Fibroblast of skin of left quadriceps (primary cell): ENCODE measurements around the gene PITX3.

Experiments
- DNase-seq, 2 experiments: peaks; one replicate each; pipeline ENCODE4 v3.0.0-alpha.2; 2013; ENCODE audit warnings: low read depth in 2 of 2

Gene PITX3

GRCh38 chr10:102241444-102242117, at the start of gene PITX3:
TSS of gene PITX3 (minus strand) at chr10:102241512. CDS start at chr10:102232080, 9,432 bp downstream.
- DNase-seq, result peak; percentile 78

- DNase-seq, result no peak
Observed at GRCh38 chr10:102289840-102290239, 48.5 kb upstream of the PITX3 start.

DNA sequence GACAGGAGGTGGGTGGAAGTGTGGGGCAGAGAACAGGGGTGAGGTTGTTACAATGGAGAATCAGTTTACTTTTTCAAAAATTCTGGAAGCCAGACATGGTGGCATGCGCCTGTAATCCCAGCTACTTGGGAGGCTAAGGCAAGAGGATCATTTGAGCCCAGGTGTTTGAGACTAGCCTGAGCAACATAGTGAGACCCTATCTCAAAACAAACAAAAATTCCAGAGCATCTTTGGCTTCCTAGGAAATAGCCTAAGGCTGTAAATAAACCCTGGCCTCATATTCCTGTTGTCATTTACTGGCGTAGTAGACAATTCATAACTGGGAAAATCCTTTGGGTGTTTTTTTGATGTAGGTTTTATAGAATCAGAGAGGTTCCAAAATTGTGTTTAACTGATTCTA, 48.0 kb upstream of the PITX3 start:
- DNase-seq, result no peak

DNA sequence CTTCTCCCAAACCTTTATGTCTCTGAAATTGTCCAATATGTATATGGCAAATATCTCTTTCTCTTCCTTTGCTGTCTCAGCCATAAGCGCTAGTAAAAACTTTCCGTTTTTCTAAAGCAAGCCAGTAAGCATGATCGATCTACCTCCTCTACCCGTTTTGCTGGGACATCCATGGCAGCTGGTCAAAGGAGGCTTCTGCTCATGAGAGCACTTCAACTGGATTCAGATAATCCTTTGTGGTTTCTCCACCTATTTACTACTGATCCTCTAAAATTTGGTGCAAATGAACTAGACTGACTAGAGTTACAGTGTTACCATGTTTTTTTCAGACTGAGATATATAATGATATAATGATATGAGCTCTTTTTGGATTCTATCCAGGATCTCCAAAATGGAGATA, 46.7 kb upstream of the PITX3 start:
- no peak for DNase-seq

DNA sequence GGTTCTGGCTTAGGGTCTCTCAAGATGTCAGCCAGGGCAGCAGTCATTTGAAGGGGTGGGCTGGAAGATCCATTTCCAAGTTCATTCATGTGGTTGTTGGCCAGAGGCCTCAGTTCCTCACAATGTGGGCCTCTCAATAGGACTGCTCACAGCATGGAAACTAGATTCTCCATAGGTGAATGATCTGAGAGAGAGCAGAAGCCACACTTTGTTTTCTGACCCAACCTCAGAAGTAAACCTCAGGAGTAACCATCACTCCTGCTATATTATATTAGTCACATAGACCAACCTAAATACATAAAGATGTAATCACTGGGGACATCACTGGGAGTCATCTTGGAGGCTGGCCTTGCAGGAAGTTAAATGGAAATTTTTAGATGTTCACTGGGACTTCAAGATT, 46.2 kb upstream of the PITX3 start:
- DNase-seq, result no peak

GRCh38 chr10:102286216-102286615, 44.9 kb upstream of the PITX3 start:
- no peak for DNase-seq

- DNase-seq, result no peak
Observed at GRCh38 chr10:102285133-102285532, 43.8 kb upstream of the PITX3 start.

DNA sequence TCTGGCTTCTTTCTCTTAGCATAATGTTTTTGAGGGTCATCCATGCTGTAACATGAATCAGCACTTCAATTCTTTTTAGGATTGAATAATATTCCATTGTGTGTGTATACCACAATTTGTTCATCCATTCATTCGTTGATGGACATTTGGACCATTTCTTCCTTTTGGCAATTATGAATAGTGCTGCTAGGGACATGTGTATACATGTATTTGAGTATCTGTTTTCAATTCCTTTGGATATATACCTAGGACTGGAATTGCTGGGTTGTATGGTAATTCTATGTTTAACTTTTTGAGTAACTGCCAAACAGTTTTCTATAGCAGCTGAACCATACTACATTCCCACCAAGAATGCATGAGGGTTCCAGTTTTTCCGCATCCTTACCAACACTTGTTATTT, 43.2 kb upstream of the PITX3 start:
- no peak for DNase-seq

DNA sequence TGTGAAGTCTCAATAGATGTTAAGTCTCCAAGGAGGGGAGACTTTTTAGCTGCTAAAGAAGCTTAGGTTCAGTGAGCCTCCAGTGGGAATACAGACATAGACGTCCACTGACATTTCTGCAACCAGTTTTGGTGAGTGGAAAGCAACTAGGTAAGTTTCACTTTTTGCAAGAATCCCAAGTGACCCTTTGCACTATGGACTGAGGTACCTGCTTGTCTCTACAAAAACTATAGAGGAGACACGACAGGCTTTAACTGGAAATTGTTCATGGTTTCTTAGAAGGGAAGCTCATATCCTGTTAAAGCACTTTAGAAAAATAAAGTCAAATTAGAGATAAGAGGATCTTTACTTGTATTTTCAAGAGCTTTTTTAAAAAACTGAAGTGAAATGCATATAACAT, 42.6 kb upstream of the PITX3 start:
- no peak for DNase-seq

DNA sequence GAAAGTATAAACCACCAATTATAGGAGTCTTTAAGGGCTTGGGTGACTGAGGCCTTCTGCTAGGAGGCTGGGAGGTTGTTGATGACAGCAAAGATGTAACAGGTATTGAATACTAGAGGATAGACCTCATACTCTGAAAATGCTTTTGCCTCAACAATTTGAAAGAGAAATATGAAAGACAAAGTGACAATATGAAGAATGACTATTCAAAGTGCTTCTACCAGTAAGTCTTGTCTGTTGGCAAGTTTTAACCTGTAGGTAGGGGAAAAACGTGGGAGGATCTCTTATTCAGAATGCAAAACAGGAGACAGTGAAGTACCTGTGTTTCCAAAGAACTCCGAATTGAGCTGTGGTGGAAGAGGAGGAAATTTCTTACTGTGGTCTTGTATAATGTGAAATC, 42.2 kb upstream of the PITX3 start:
- DNase-seq, result no peak

DNA sequence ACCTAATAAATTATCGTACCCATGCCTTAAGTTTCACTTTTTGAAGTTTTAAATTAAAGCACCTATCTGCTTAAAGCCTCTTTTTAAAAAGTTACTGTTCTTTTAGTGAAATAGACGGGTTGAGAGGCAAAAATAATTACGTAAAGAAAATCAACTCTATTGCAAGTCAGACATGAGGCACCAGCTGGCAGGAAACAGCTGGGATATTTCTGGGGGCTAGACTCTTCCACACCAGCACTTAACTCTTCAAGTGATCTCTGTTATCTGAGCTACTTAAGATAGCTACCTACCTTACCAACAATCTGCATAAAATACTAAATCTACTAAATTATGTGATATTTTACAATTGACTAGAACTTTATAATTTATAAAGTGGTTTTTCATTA, 39.8 kb upstream of the PITX3 start:
- DNase-seq, result no peak

DNA sequence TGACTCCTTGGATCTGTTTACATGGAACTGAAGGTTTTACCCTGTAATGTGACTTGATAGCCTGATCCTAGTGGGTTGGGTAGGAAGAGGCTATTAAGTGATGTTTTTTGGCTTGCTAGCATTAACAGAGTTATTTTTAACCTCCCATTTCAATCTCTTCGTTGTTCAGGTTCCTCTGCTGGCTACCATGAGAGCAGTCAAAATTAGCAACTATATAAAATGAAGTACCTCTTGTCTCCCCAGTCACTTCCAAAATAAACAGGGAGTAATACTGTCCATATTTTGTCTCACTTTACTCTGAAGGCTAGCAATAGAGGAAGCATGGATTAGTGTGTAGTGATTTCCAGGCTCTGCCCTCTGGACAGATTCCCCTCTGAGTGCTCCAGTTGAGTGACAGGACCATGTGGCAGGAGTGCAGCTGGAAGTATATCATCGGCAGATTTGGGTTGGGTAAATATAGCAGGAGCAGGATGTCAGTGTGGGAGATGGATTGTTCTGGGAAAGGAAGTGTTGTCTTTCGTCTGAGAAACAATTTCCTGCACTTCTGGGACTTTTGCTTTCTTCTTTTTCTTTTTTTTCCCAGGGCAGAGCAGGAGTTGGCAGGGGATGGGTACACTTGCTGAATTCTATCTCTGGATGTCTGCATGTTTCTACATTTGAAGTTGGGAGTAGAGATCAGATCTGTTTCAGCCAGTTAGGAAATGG, 39.2 kb upstream of the PITX3 start:
- DNase-seq, result no peak

DNA sequence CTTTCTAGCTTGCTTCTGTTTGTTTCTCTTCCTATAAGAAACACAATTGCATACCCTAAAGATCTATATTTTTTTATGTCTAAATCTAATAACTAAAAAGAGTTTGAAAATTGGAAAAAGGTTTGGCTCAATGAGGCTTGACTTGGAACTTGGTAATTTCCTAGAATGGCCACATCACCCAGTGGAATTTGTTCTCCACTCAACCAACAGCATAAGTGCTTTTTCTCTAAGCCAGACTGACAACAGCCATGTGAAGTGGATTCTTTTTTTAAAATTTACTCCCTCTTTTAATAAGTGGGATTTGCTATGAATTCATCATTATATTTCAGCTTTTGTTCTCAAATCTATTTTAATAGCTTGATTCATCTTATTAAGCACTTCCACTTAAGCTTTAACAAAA, 37.8 kb upstream of the PITX3 start:
- no peak for DNase-seq

DNA sequence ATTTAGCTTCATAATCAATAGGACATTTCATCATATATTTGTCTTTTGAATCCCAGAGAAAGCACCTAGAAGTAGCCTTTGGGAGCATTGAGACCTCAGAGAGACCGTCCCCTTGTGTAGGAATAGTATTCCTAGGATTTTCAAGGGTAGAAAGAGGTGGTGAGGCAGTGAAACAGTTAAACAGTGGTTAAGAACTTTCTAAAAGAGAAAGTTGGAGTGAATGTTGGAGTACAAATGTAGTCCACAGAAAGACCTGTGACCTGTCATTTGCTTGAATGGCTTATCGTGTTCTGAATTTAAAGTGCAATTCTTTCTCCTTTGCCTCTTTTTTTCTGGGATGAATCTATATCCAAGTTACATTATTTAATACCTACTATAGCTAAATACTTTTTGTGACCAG, 34.0 kb upstream of the PITX3 start:
- no peak for DNase-seq

DNA sequence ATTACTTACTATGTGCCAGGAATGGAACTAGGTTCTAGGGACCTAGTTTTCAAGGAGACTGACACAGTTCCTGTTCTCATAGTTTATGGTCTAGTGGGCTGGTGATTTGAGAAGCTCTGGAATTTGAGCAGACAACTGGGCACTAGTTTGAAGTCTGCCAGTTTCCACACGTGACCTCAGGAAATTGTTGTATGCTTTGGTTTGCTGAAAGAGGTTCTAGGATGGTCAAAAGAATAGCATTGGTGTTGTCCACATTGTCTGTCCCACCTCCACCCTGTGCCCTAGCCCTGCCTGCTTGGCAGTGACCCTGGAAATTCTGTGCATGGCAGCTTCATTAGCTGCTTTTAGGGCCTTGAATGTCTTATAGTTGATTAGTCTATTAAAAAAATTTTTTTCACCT, 32.8 kb upstream of the PITX3 start:
- no peak for DNase-seq

DNA sequence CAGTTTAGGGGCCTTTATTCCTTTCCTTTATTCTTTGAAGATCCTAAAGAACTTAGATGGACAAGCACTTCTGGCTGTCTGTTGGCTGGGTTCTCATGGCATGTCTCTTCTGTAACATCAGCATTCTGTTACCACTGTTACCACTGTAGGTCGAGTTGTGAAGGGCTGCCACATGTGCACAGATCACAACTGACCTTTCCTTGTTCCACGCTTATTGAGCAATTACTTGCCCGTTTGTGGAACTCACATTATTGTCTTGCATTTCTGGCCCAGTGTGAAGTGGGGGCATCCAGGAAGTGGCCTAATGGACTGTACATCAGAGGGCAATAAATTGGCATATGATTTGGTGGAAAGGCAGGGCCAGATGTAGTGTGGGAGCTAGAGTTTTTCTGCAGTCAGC, 27.7 kb upstream of the PITX3 start:
- DNase-seq, result no peak

- DNase-seq, result no peak
Observed at GRCh38 chr10:102268375-102268888, 27.1 kb upstream of the PITX3 start.

- peak; percentile 15 to 28 for DNase-seq
Observed at GRCh38 chr10:102267748-102268147, 26.4 kb upstream of the PITX3 start.

DNA sequence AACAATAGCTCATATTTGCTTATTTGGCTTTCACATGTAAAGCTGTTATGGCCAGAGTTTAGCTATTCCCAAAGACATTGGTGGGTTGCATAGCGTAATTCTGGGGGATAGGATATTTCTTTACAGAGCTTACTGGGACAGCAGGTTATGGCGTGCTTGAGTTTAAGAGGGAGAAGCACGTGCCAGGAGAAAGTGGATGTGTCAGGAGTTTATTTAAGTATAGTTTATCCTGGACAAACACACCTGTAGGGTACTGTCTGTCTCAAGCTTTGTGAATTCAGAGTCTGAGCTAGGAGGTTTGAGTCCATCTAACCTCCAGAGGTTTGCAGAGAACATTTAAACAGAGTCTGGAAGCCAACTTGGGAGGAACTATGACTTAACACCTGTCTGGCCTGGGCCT, 25.4 kb upstream of the PITX3 start:
- no peak for DNase-seq

GRCh38 chr10:102264371-102264770, 23.1 kb upstream of the PITX3 start:
- no peak for DNase-seq

- no peak for DNase-seq
Observed at GRCh38 chr10:102262744-102263370, 21.5 kb upstream of the PITX3 start.

- no peak for DNase-seq
Observed at GRCh38 chr10:102261842-102262241, 20.5 kb upstream of the PITX3 start.

DNA sequence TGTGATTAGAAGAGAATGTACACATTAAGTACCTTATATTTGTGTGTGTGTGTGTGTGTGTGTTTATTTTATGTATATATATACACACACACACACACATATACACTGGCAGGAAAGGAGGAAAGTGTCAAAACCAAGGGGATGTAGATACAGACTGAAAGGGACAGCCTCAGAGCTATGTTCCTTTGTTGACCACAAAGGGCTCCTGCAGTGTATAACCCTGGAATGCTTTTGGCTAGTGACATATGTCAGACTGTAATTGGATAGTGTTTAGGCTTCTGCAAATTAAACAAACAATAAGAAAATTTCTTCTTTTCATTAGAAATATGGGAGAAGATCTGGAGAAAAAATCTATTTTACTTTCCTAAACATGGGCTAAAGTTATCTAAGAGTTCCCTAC, 19.9 kb upstream of the PITX3 start:
- DNase-seq, result no peak
